Fibroblast of lung (primary cell): Measurements from ENCODE around the gene SUGCT.

Source experiments
- EZH2 ChIP-seq: IDR thresholded peaks from 2 replicates; pipeline ENCODE4 v1.5.1; 2012; ENCODE audit warnings: low read length, control low read depth, mild to moderate bottlenecking; ENCODE audit errors: missing control alignments
- TF ChIP-seq, protein P1 (sequence below), 2 donors: IDR thresholded peaks in 1 of 2; conservative IDR thresholded peaks in 1 of 2; 1 replicate in 1 of 2; 2 replicates in 1 of 2; pipeline ENCODE4 v1.5.1; 2011 to 2012; ENCODE audit warnings: low read length in 2 of 2, control low read depth in 1 of 2, inconsistent platforms in 1 of 2, low read depth in 1 of 2, mild to moderate bottlenecking in 1 of 2

DNA sequence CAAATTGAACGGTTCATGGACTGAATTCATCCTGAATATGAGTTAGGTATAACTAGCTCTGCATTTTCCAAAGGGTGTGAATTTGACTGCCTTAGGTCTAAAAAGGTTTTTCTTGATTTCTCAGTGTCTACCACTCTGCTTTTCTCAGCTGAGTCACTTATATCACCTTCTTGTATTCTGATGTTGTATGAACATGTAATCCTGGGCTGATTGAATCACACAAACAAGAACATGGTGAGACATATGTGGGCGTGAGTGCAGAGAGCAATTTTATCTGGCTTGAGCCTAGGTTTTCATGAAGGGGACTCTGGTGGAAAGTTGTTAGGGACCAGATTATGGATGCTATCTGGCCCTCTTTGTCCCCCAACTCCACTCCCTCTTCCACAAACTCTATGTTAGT is 239.8 kb downstream of the SUGCT start:
- TF ChIP-seq, protein P1, sequence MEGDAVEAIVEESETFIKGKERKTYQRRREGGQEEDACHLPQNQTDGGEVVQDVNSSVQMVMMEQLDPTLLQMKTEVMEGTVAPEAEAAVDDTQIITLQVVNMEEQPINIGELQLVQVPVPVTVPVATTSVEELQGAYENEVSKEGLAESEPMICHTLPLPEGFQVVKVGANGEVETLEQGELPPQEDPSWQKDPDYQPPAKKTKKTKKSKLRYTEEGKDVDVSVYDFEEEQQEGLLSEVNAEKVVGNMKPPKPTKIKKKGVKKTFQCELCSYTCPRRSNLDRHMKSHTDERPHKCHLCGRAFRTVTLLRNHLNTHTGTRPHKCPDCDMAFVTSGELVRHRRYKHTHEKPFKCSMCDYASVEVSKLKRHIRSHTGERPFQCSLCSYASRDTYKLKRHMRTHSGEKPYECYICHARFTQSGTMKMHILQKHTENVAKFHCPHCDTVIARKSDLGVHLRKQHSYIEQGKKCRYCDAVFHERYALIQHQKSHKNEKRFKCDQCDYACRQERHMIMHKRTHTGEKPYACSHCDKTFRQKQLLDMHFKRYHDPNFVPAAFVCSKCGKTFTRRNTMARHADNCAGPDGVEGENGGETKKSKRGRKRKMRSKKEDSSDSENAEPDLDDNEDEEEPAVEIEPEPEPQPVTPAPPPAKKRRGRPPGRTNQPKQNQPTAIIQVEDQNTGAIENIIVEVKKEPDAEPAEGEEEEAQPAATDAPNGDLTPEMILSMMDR (conservative IDR thresholded peaks at IDR 0.05 in 1 of 2, IDR thresholded peaks at IDR 0.05 in 1 of 2; ENCODE audit: low read depth in 1 of 2, low read length in 2 of 2) = no peak
- TF ChIP-seq EZH2 = no peak
